Activated naive CD4-positive, alpha-beta T cell treated with anti-CD3 and anti-CD28 coated beads, Interleukin-2, amount 10 ng/mL, durations not matched to agents 7 days and 5 days (primary cell): ENCODE results near the gene STAG1.
"Not testable (repeated sequence)": the region's sequence is repeated elsewhere in the genome, so short reads cannot be mapped to it uniquely, and the experiment has no call there.

Experiments
- CTCF ChIA-PET: fragments of 350-600 bp; sonication (Branson Sonifier 250); formaldehyde crosslinking; loops from one replicate; lab custom pipeline; 2021; ENCODE audit warnings: antibody characterized with exemption; lab: Charles Lee
- DNase-seq: peaks from one replicate; pipeline ENCODE4 v3.0.0-alpha.2; 2020
- H3K27ac Mint-ChIP-seq: one replicate; pipeline ENCODE4 v1.8.0; 2021; ENCODE audit warnings: mild to moderate bottlenecking, moderate library complexity, mixed read lengths
- H3K27me3 Mint-ChIP-seq: one replicate; pipeline ENCODE4 v1.8.0; 2021; ENCODE audit warnings: mild to moderate bottlenecking, mixed read lengths
- H3K36me3 Mint-ChIP-seq: one replicate; pipeline ENCODE4 v1.8.0; 2021; ENCODE audit warnings: mixed read lengths
- H3K4me1 Mint-ChIP-seq: one replicate; pipeline ENCODE4 v1.8.0; 2021; ENCODE audit warnings: mixed read lengths
- H3K4me3 Mint-ChIP-seq: one replicate; pipeline ENCODE4 v1.8.0; 2021; ENCODE audit warnings: mild to moderate bottlenecking, moderate library complexity, mixed read lengths
- H3K9me3 Mint-ChIP-seq: one replicate; pipeline ENCODE4 v1.8.0; 2021; ENCODE audit warnings: mixed read lengths

STAG1 gene

DNA sequence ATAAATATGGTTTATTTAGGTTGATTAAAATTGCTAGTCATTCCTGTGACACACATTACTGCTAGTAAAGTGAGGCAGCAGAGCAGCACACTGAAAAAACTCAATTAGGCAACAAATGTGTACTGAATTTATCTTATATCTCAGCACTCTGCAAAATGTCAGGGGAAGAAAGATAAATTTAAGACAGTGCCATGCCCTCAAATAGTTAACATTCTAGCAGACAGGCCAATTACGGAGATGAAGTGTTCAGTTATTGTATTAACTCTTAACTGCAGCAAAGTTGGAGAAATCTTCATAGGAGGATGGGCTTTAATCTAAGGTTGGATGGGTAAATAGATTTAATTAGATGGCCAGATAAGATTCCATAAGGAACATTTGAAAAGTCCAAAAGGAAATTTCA lies 374.2 kb downstream of the STAG1 start:
- peaks cover 24% of the 10 kb centered on the region for H3K36me3 Mint-ChIP-seq
- H3K4me1 Mint-ChIP-seq, result no peaks in the 10 kb centered on the region
- no peak overlapping the region for H3K4me3 Mint-ChIP-seq
- CTCF ChIA-PET, result no interaction called here
- no peak for DNase-seq
- H3K9me3 Mint-ChIP-seq, result no peaks in the 10 kb centered on the region
- no peak overlapping the region for H3K27ac Mint-ChIP-seq
- no peaks in the 10 kb centered on the region for H3K27me3 Mint-ChIP-seq

DNA sequence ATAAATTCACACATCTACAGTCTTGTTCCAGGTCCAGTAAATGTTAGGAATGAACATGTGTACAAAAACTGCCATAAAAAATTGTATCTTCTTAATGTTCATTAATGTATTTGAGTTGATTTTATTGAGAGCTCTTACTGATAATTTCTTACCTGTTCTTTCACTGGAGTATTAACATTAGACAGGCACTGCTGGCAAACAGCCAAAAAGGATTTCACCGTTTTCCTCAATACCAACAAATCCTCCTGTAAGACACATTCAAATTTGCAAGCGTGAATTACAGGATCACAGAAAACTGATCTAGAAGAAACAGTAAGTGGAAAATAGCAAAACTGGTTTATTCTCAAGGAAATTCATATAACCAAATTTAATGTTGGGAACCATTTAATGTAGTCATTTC lies 374.7 kb downstream of the STAG1 start:
- CTCF ChIA-PET, result no interaction called here
- Mint-ChIP-seq H3K27me3 (no peaks in the 10 kb centered on the region), H3K36me3 (peaks cover 23% of the 10 kb centered on the region), H3K4me3 (no peak overlapping the region), H3K9me3 (no peaks in the 10 kb centered on the region), H3K27ac (no peak overlapping the region), H3K4me1 (no peaks in the 10 kb centered on the region)
- no peak for DNase-seq

DNA sequence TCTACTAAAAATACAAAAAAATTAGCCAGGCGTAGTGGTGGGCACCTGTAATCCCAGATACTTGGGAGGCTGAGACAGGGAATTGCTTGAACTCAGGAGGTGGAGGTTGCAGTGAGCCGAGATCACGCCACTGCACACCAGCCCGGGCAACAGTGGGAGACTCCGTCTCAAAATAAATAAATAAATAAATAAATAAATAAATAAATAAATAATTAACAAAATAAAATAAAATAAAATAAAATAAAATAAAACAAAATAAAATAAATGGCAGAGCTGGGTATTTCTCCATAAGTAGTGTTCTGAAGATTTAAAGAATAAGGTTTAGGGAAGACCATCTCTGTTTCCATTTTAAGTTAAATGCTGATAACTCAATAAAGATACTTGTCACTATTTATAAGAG lies 376.4 kb downstream of the STAG1 start:
- DNase-seq, H3K4me1 Mint-ChIP-seq, H3K27ac Mint-ChIP-seq, H3K4me3 Mint-ChIP-seq, H3K9me3 Mint-ChIP-seq, CTCF ChIA-PET, H3K27me3 Mint-ChIP-seq: not testable (repeated sequence)
- peaks cover 28% of the 10 kb centered on the region for H3K36me3 Mint-ChIP-seq

DNA sequence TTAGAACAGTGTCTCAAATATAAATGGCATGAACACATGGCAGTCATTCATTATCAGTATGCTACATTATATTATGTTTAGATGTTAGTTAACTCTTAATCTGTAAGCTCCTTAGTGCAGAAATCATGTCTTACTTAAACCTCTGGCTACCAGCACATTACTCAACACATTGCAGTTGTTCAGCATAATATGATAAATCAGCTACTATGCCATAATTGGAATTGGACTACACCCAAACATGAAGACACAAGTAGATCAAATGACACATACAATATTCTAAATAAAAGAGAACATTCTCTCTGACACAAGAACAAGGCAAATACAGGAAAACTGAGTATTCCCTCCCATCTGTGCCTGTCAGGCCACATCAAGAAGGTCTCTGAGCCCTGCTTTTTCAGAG lies 385.9 kb downstream of the STAG1 start:
- no peaks in the 10 kb centered on the region for H3K4me1 Mint-ChIP-seq
- H3K4me3 Mint-ChIP-seq, result no peak overlapping the region
- H3K27me3 Mint-ChIP-seq, result no peaks in the 10 kb centered on the region
- H3K36me3 Mint-ChIP-seq, result peaks cover 21% of the 10 kb centered on the region
- CTCF ChIA-PET, result interaction anchor here (1.5 kb wide), 1 partner anchor 386 kb away, joined by 6 read pairs; the partner anchor contains the start of gene STAG1
- no peak overlapping the region for H3K27ac Mint-ChIP-seq
- DNase-seq, result no peak
- H3K9me3 Mint-ChIP-seq, result no peaks in the 10 kb centered on the region

DNA sequence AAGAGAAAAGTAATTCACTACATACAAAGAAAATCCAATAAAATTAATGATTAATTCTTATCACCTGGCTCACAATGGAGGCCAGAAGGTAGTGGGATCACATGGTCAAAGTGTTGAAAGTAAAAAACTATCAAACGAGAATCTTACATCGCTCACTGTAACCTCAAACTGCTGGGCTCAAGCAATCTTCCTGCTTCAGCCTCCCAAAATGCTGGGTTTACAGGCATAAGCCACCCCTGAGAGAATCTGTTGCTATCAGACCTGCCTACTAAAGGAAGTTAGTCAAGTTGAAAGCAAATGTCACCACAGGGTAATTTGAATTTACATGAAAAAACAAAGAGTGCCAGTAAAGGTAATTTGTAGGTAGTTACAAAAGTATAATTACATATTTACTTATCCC lies 398.7 kb downstream of the STAG1 start:
- no peaks in the 10 kb centered on the region for H3K27me3 Mint-ChIP-seq
- H3K27ac Mint-ChIP-seq, result peak overlapping the region; percentile 16
- CTCF ChIA-PET, result no interaction called here

DNA sequence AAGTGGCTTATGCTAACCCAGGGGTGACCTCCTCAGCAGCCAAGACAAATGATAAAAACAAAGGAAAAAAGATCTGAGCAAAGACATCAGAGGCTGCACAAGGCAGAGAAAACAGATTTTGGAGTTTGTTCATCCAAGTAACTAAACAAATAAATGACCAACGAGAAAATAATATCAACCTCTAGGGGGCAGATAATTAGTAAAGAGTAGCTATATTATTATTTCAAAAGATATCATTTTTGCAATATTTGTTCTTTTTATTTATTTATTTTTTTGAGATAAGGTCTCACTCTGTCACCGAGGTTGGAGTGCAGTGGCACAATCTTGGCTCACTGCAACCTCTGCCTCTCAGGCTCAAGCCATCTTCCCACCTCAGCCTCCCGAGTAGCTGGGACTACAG lies 400.3 kb downstream of the STAG1 start:
- Mint-ChIP-seq H3K27ac (no peak overlapping the region), H3K9me3 (peaks cover 10% of the 10 kb centered on the region), H3K27me3 (no peaks in the 10 kb centered on the region), H3K36me3 (peaks cover 19% of the 10 kb centered on the region), H3K4me1 (peaks cover 11% of the 10 kb centered on the region), H3K4me3 (no peak overlapping the region)
- CTCF ChIA-PET, result interaction anchor here (0.9 to 1.6 kb wide), 3 partner anchors 14 to 400 kb away, joined by 3 to 5 read pairs (median 4); partner anchors contain the start of gene STAG1
- no peak for DNase-seq

More for the DNA sequence above, 398.7 kb downstream of the STAG1 start:
- Mint-ChIP-seq H3K4me3 (no peak overlapping the region), H3K4me1 (peaks cover 11% of the 10 kb centered on the region), H3K9me3 (peaks cover 10% of the 10 kb centered on the region), H3K36me3 (peaks cover 23% of the 10 kb centered on the region)
- DNase-seq, result peak; percentile 22

DNA sequence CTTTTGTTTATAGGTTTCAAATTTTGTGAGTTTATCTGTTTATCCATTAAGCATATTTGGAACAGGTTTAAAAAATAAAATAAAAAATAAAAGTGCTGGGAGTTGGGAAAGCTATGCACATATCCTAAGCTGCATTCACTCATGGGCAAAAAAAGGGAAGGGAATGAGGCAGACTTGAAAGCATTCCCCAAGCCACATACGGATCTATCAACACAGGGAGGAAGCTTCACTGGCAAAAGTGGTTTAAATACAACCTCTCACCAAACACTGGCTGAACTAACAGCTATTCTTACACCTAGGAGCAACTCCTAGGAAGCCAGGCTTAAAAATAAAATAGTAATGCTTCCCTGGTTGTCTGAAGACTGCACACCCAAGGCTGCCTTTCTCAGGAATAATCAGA lies 400.8 kb downstream of the STAG1 start:
- peaks cover 19% of the 10 kb centered on the region for H3K36me3 Mint-ChIP-seq
- H3K9me3 Mint-ChIP-seq, result peaks cover 10% of the 10 kb centered on the region
- H3K4me1 Mint-ChIP-seq, result peaks cover 11% of the 10 kb centered on the region
- DNase-seq, result no peak
- CTCF ChIA-PET, result interaction anchor here (0.6 to 1.6 kb wide), 3 partner anchors 13 to 401 kb away, joined by 3 to 5 read pairs (median 4); partner anchors contain the start of gene STAG1
- H3K27me3 Mint-ChIP-seq, result no peaks in the 10 kb centered on the region
- no peak overlapping the region for H3K27ac Mint-ChIP-seq
- no peak overlapping the region for H3K4me3 Mint-ChIP-seq

DNA sequence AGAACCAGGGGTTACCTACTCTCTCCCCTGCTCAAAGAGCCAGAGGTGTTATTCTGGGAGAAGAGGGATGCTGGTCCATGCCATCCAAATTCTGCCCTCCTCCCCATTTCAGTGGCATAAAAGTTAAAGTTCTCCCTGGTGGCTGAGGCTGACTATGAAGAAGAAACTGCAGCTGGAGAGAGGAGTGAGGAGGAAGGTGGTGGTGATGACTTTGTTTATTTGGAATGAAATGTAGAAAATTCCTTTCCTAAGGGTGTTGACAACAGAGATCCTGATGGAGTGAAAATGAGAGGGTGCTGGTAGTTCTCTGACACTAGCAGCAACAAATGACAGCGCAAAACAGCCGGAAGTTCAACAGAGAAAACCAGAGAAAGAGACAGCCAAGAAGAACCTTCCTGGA lies 401.6 kb downstream of the STAG1 start:
- no peak for DNase-seq
- H3K36me3 Mint-ChIP-seq, result peaks cover 15% of the 10 kb centered on the region
- H3K27ac Mint-ChIP-seq, result no peak overlapping the region
- H3K4me1 Mint-ChIP-seq, result peaks cover 11% of the 10 kb centered on the region
- H3K27me3 Mint-ChIP-seq, result no peaks in the 10 kb centered on the region
- CTCF ChIA-PET, result no interaction called here
- H3K9me3 Mint-ChIP-seq, result peaks cover 6% of the 10 kb centered on the region
- no peak overlapping the region for H3K4me3 Mint-ChIP-seq

DNA sequence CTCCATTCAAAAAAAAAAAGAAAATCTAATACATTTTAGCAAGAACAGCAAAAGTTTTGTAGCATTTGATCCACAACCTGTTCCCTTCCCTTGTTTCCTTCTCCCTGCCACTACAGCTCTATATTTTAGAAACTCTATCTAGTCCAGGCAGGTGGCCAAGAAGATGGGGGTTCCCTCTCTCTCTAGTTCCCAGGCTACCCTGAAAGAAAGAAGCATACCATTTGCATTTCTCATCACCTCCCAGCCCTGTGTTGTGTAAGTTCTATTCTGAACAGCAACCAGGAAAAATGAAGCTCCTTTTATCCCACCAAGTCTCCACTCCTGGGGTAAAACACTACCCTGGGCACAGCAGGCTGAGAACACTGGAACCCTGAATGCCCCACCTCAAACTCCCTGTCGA lies 402.0 kb downstream of the STAG1 start:
- peaks cover 2% of the 10 kb centered on the region for H3K9me3 Mint-ChIP-seq
- no peak overlapping the region for H3K27ac Mint-ChIP-seq
- H3K4me1 Mint-ChIP-seq, result peaks cover 11% of the 10 kb centered on the region
- H3K27me3 Mint-ChIP-seq, result no peaks in the 10 kb centered on the region
- peaks cover 12% of the 10 kb centered on the region for H3K36me3 Mint-ChIP-seq
- CTCF ChIA-PET, result no interaction called here
- H3K4me3 Mint-ChIP-seq, result no peak overlapping the region
- DNase-seq, result no peak

DNA sequence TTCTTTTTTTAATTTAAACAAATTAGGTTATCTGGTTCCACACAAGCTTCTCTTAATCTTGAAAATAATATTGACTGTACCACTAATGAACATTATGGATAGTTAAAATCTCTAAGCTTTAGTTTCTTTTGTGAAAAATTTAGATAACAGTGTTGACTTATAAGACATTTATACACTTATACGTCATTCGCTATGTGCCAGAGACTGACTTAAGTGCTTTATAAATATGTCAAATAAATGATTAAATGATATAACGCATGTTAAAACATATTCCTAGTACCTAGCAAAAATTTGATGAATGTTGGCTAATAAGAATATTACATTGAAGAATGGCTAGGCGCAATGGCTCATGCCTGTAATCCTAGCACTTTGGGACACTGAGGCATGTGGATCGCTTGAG lies 405.7 kb downstream of the STAG1 start:
- no peaks in the 10 kb centered on the region for H3K27me3 Mint-ChIP-seq
- H3K9me3 Mint-ChIP-seq, result no peaks in the 10 kb centered on the region
- CTCF ChIA-PET, result interaction anchor here (1.2 kb wide), 1 partner anchor 13 kb away, joined by 3 read pairs; no protein-coding TSS in a partner anchor
- no peak overlapping the region for H3K4me3 Mint-ChIP-seq
- no peak overlapping the region for H3K27ac Mint-ChIP-seq
- no peak for DNase-seq
- H3K4me1 Mint-ChIP-seq, result peaks cover 2% of the 10 kb centered on the region
- peaks cover 17% of the 10 kb centered on the region for H3K36me3 Mint-ChIP-seq

DNA sequence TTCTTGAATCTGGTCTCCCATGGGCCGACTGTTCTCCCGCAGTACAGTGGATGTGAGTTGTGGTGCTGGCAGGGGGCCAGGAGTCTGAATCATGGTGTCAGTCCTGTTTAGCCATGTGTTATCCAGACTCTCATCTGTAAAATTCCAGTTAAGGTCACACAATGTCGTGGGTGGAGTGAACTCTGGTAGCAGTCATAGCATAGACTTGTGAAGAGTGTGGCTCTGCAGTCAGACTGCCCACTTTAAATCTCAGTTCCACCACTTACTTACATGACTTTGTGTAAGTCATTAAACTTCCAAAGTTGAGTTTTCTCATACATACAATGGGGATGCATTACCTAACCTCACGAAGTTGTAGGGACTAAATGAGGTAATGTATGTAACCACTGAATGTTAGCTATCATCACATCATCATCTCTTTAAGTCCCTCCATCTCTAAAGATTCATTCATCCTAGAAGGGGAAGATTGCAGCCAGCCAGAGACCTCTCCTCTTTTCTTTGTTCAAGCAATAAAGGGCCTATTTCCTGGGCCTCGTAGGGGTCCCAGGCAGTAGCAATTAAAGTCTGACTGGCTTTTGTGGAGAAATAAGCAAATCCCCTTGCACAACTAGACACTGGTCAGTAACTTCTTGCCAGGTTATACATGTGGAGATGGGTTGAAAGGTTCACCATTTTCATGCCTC lies 408.2 kb downstream of the STAG1 start:
- Mint-ChIP-seq H3K9me3 (no peaks in the 10 kb centered on the region), H3K27ac (no peak overlapping the region), H3K4me3 (no peak overlapping the region), H3K4me1 (peaks cover 2% of the 10 kb centered on the region), H3K36me3 (peaks cover 33% of the 10 kb centered on the region), H3K27me3 (no peaks in the 10 kb centered on the region)
- CTCF ChIA-PET, result interaction anchor here (1.3 kb wide), 1 partner anchor 48 kb away, joined by 5 read pairs; no protein-coding TSS in a partner anchor
- DNase-seq, result no peak

DNA sequence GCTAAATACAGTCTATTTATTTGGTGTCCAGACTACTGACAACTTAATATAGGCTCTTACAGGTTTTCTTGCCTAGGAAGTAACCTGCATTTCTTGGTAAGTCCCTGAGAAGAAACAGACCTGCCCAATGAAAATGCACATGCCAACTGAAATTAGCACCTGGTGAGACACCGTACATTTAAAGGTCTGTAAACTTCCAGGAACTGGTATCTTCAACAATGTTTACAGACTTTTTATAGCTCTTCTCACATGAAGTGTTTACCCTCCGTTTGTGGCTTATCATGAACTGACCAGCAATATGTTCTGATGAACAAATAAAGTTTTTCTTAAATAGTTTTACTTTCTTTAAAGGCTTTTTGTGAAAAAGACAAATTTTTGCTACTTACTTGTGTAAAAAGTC lies 408.7 kb downstream of the STAG1 start:
- Mint-ChIP-seq H3K36me3 (peaks cover 34% of the 10 kb centered on the region), H3K27ac (no peak overlapping the region), H3K27me3 (no peaks in the 10 kb centered on the region), H3K9me3 (no peaks in the 10 kb centered on the region), H3K4me1 (peaks cover 2% of the 10 kb centered on the region), H3K4me3 (no peak overlapping the region)
- CTCF ChIA-PET, result no interaction called here
- DNase-seq, result no peak

DNA sequence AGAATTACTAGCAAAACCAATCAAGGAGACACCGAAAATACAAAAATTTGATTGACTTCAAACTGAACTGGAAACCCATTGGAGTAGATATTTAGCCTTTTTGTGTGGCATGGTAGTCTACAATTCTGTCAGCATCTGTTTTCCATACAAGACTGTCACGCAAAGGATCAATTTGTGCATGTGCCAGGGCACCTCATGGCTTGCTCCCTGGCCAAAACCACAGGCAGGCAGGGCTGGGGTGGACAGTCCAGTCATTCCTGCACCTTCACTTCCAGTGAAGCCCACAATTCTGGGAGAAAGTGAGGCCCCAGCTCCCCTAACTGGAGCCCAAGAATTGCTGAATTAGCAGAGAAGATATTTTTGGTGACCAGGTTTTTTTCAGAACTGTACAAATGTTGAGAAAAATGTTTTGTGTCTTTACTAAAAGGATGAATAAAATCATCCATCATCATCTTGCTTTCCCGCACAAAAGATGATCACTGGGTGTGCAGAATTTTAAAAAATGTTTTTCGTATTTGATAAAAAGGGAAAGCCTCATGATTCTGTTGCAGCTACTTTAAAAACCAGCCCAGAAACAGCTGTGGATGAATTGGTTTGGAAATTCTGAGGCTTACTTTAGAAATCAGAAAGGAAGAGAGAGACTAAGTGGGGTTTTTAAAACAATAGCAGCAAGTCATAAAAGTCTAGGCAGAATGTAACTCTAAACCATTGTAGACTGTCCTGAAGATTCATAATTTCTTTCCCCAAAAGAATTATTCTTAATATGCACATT lies 415.7 kb downstream of the STAG1 start:
- no peak for DNase-seq
- Mint-ChIP-seq H3K27me3 (no peaks in the 10 kb centered on the region), H3K9me3 (no peaks in the 10 kb centered on the region), H3K4me1 (no peaks in the 10 kb centered on the region), H3K36me3 (peaks cover 68% of the 10 kb centered on the region), H3K4me3 (no peak overlapping the region), H3K27ac (no peak overlapping the region)
- CTCF ChIA-PET, result no interaction called here

DNA sequence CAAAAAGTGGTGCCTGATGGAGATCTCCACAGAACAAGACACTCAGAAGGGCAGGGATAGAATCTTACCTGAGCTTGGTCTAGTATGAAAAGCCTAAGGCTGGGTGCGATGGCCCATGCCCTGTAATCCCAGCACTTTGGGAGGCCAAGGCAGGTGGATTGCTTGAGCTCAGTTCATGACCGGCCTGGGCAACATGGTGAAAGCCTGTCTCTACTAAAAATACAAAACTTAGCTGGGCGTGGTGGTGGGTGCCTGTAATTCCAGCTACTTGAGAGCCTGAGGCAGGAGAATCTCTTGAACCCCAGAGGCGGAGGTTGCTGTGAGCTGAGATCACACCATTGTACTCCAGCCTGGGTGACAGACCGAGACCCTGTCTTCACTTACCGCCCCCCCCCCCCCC lies 417.5 kb downstream of the STAG1 start:
- CTCF ChIA-PET, H3K27me3 Mint-ChIP-seq, DNase-seq, H3K4me1 Mint-ChIP-seq, H3K27ac Mint-ChIP-seq, H3K9me3 Mint-ChIP-seq, H3K4me3 Mint-ChIP-seq: not testable (repeated sequence)
- peaks cover 56% of the 10 kb centered on the region for H3K36me3 Mint-ChIP-seq
